Fibroblast of the conjunctiva (primary cell): ENCODE measurements around the gene ME3.
"Not testable (repeated sequence)": the region's sequence is repeated elsewhere in the genome, so short reads cannot be mapped to it uniquely, and the experiment has no call there.

ENCODE experiments used
- DNase-seq: peaks from one replicate; pipeline ENCODE4 v3.0.0-alpha.2; 2010; ENCODE audit warnings: low read depth

ME3 gene

DNA sequence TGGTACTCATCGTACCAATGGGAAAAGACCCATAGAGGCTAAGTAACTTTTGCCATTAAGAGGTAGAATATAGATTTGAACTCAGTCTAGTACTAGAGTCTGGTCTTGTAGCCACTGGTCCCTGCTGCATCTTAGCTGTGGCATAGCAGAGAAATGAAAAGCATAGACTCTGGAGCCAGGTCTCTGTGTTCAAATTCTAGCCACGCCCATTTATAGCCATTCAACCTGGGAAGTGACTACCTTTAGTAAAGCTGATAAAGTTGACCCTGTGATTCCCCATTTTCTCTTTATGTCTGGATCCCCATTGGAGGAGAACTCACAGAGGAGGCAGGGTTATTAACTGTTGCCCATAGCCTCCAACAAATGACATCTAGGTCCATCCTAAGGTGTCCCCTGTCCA is 113.6 kb downstream of the ME3 start:
- DNase-seq, result no peak

DNA sequence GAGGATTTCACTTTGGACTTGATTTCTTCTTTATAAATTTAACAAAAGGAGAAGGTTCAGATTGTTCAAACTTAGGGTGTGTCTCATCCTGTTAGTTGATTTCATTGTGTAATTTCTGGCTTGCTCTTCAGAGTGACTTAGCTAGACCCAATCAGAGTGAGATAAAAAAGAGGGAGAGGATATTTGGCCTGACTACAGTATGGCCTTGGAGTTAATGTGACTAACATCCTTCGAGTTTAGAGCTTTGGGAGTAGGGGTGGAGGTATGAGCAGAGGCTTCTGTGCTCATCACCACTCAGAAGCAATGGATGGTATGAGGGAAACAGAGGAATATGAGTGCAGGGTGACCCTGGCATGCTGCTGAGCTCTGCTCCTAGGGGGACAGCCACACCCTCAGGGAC is 114.2 kb downstream of the ME3 start:
- no peak for DNase-seq

DNA sequence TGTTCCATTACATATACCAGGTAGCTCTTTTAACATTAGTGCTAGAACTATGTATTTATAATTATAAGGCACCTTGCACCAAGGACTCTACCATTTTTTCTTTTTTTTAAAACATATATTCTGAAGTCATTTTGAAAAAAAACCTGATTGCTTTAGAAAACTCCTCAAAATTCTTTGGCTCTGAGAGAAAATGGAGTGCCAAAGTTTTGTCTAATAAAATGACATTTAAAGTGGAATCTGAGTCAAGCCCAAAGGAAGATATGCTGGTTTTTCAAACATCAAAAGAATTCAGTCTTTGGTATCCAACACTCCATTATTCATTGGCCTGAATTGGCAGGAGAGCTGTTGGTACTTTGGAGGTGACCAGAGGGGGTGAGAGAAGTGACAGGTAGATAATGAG is 116.5 kb downstream of the ME3 start:
- DNase-seq, result no peak

DNA sequence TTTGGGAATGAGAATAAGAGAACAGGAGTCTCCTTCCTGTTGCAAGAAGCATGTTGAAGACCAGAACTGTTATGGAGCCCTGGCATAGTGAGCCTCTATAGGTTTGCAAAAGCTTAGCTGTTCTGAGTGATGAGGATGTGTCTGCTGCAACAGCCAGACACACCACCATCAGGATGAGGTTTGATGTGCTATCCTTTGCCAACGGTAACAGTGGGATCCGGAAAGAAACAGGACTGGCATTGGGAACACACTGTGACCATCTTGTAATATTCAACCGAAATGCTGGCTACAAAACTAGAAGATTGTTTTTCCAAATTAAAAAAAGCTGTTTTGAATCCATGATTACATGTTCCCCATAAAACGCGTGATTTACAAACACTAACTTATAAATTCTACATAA is 117.0 kb downstream of the ME3 start:
- no peak for DNase-seq

DNA sequence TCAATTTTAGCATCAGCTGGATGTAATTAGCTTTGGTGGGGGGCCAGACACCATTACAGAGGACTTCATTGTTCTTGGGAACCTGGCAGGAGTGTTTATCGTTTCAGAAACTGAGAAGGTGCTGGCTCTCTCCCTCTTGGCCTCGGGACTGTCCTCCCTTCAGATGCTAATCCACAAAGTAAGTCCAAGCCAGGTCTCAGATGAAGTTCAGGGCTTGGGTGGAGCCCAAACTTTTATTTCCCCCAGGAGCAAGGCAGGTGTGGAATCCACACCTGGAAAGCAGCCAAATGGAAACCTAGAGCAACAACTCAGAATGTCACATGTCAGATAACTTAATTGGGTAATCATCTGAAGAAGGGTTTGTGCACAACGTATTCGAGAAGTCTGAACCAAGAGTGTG is 119.2 kb downstream of the ME3 start:
- DNase-seq, result no peak

DNA sequence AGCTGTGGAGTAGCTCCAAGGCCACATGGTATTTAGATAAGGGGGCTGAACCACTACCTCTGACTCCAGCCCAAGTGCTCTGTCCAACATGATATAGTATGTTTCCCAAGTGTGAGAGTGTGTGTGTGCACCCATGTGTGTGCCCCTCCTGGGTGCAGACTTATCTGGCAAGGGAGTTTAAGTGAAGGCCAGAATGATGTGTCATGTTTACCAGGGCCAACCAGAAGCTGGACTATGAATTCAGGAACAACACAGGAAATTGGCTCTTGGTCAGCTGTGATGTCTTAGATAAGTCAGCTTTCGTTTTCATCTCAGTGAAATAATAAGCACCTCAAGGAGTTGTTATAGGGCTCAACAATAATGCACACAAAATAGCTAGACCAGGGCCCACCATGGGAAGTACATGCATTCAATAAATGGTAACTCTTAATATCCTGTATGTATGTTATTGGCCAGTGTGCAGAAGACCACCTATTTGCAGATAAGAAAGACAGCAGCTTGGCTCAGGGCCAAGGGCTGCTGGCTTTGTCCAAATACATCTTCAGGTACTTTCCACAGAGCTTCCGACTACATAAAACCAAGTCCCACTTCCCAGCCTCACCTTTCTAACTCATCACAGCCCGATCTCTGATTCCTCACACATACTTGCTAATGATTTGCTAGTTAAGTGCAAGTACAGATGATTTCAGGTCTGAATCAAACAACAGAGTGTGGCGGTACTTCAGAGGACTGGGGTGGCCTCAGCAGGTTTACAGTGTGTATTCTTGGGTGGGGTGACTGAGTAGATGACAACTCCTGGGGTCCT is 120.9 kb downstream of the ME3 start:
- peak; percentile 80 for DNase-seq

DNA sequence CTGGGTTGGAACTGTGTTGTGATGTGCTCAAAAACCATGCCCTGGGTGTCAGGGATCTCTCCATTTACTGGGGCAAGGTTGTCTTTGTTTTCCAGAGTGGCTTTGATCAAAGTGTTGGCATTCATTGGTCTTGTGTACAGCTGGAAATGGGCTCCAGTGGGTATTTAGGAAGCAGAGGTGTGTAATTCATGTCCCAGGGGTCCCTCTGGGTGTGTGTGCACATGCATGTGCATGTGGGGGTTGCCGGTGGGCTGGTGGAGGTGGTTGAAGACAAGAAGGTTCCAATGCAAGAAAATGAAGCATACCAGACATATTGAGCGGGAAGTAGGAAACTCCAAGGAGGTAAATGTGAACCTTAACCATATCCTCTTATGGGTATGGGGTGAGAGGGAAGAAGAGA is 121.7 kb downstream of the ME3 start:
- no peak for DNase-seq

DNA sequence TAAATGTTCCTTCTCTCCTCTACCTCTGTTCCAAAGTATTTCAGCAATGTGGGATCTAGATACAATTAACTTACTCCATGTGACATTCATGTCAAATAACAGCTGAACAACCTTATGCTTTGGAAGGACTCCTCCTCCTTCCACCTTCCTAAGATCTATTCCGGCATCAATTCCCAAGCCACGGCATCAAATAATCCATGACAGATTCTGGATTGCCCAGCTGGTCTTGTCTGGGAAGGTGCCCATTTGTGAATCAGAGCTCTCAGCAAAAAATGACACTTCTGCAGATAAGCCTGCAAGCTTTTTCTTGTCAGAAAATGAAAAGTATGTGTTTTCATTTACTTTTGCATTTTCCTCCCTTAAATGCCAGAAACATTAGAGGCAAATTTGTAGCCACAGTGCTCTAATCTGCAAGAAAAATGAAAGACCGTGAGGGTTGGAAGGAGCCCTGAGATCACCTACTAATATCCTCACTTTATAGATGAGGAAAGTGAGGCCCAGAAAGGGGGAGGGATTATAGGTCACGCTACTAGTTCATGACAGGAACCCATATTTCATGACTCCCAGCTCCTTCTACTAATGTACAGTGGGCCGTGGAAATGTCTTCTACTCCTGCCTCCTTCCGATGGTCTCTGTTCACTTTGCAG is 124.0 kb downstream of the ME3 start:
- no peak for DNase-seq

DNA sequence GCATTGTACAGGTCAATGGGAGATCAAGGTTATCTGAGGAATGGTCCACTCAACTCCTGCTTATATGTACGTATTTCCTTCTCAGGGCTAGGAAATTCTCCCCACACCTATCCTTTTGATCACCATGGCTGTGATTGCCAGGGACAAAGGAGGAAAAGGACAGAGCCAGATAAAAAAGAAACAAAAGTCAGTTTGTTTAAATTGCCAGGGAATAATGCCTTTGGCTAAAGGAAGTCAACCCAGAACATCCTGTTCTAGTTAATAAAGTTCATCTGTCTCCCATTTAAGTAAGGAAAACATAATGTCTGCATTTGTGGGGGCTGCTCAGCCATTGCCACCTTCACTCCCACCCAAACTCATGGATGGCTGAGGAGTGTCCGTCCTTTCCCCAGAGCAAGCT is 124.7 kb downstream of the ME3 start:
- no peak for DNase-seq

DNA sequence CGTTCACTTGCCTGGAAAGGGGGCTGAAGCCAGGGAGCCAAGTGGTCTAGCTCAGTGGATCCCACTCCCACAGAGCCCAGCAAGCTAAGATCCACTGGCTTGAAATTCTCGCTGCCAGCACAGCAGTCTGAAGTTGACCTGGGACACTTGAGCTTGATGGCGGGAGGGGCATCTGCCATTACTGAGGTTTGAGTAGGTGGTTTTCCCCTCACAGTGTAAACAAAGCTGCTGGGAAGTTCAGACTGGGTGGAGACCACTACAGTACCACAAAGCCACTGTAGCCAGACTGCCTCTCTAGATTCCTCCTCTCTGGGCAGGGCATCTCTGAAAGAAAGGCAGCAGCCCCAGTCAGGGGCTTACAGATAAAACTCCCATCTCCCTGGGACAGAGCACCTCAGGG is 131.1 kb downstream of the ME3 start:
- DNase-seq, result not testable (repeated sequence)

DNA sequence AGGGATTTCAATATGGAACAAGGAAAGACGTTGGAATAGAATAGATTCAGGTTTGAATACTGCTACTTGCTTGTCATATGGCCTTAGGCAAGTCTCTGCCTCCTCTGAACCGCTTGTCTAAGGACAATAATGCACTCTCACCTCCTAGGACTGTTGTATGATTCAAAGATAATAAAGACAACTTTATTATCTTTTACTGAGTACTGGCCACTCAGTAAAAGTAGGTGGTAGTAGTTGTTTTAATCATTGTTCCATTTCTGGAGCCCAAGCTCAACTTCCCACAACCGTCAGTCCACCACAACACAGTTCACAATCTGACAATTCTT is 134.2 kb downstream of the ME3 start:
- no peak for DNase-seq

DNA sequence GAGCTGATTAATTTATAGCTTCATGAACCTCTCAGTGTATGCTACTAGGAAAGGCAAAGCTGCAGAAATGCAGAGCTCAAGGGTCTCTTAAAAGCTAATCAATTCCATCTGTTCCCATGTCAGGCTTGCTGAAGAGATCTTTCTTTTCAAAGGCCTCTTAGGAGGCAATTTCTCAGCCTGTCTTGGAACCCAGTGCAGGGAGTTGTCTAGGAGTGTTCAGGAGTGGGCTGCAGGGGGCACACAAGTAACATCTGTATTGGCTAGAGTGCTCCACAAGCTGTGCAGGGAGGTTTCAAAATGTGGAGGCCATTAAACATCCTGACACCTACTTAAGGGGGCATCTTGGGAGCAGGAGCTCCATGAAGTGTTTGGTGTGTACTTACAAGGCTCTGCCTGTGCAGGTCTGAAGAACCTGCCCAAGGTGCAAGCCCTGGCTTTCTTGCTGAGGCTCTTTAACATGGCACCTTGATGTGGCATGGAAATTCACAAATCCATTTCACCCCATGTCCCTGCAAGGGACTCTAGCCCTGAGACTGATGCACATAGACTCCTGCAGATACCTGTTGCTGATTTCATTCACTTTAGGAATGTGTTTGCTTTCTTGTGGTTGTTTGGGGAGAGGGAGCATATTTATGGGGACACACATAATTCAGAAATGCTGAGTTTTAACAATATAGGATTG is 134.7 kb downstream of the ME3 start:
- DNase-seq, result no peak

DNA sequence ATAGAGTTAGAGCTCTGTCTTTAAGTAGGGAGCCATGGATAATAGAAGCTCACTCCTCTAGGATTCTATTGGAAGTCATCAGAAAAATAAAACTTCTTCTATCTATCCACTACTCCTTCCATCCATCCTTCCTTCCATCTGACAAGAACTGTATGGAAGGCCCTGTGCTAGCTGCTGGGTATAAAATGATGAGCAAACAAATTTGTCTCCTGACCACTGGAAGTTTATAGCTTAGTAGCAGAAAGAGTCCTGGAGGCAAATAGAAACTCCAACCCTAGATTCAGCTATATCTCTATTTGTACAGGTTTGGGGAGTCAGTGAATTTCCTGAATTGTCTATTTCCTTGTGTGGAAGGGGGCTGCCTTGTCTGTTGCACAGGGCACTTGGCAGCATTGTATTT is 136.6 kb downstream of the ME3 start:
- DNase-seq, result no peak

DNA sequence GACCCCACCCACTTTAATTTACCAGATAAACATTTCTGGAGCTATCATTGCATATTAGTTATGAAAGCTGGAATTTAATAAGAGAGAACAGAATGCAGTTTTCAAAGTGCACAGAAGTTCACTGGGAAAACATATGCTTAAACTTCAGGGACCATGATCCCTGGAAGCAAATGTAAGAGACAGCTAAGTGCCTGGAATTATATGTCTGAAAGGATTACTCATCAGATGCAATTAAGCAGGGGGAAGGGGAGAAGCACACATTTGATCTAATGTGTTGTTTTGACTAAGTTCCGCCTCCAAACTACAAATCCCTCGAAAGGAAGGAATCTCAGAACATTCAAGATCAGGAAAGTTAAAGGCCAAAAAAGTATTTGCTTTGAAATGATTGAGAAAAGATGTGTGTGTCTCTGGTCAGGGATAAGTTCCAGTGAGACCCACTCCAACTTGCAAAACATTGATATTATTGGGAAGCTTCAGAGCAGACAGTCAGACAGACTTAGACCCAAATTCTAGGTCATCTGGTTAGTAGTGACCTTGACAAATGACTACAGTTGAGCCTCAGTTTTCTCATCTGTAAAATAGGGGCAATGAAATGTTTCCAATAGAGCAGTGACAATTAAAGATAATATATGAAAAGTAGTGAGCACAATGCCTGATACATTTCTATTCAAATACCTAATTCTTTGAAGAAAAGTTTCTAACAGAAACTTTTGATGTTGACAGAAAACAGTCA is 147.6 kb downstream of the ME3 start:
- no peak for DNase-seq

DNA sequence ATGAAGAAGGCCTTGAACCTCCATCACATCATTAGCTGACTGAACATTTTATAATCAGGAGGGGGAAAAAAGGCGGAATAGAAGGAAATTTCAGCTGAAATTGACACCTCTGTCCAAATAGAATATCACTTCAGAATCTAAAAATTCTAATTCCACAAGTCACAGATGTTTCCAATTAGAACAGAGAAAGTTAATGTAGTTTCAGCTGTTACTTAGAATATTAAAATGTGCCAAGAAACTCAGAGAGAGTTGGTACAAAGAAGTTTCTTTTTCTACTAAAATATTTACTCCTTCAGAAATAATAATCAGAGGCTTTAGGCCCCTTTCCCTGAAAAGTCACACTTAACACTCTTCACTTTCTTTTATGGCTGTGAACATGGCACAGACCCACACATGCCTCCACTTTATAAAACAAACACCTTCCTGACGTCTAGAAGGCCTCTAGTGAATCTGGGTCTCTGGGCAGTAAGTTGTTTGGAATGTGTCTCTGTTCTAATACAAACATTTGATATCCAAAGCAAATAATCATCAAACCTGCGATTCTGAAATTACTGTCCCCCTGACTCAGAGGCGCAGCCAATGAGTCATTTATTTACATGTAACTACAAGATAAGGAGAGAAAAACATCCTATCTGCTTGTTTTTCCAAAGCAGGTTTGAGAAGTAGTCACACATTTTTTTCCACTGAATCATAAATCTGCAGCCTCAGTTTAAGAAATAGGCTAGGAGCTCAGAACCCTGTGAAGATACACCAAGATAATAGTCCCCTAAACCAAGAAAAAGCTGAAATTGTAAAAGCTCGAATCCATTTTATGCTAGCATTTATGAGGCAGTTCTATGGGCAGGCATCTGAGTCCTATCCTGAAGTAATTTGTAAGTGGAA is 148.4 kb downstream of the ME3 start:
- DNase-seq, result peak; percentile 45

DNA sequence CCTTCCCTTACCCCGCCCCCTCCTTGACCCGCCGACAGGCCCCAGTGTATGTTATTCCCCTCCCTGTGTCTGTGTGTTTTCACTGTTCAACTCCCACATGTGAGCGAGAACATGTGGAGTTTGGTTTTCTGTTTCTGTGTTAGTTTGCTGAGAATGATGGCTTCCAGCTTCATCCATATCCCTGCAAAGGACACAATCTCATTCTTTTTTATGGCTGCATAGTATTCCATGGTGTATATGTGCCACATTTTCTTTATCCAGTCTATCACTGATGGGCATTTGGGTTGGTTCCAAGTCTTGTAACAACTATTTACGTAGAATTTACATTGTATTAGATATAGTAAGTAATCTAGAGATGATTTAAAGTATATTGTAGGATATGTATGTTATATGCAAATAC is 149.9 kb downstream of the ME3 start:
- not testable (repeated sequence) for DNase-seq

DNA sequence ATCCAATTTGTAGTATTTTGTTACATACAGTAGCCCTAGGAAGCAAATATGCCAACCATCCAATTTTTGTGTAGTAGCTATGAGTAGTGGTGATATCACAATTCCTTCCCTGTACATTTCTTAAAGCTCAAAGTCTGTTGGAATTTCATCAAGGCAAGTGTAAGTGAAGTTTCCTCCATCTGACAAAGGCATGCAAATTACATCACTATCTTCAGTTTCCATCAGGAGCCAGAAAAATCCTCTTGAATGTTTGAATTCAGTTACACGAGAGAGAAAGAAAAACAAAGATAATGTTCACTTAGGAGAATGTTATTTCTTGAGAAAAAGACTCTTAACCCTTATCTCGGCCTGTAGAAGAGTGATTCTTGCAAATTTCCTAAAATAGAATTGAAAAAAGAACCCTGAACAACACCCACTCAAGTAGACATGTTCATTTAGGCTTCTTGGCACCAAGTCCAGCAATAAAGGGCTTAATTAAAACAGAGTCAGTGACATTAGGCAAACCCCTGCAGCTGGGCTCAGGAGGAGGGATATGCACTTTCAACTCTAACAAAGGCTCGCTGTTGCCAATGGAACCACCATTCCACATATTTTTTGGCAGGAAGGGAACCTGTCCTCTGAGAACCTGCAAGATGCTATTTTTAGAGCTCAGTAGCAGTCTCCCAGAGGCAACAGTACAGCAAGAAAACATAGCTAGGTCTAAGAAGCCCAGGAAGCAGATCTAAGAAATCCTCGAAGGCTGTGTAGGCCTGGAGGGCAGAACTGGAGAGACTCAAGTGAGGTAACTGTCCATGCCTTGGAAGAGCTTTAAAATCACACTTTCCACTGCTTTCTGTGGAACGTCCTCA is 153.1 kb downstream of the ME3 start:
- peak; percentile 47 for DNase-seq

DNA sequence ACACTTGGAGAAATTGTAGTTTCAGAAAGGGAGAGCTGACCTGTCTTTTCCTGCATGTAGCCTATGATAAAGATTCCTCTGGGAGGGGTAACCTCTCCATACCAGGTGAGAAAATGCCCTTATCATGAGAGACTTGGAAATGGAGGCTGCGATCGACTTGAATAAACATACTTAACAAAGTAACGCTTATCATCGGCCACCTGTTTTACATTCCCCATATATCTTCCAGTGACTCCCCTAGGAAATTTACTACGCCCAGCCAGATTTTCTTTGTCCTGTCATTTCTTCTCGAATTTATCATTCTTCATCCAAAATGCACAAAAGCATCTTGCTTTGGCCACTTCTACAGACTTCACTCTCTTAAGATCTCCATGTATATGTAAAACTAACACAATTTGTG is 154.2 kb downstream of the ME3 start:
- DNase-seq, result no peak

DNA sequence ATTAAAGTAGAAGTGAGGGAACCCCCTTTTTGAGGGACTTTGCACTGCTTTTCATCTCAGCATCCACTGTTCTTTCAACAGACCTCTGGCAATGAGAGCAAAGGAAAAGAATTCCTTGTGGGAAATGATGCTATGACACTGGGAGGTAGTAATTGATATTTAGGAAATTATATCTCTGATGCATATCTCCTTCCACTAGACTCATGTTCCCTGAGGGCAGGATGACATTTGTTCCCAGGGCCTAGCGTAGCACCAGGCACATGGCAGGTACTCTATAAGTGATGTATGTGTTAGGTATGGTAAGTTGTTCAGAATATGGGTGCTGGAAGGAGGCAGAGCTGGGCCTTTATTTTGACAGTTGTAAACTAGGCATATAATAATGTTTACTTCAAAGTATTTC is 154.9 kb downstream of the ME3 start:
- no peak for DNase-seq

DNA sequence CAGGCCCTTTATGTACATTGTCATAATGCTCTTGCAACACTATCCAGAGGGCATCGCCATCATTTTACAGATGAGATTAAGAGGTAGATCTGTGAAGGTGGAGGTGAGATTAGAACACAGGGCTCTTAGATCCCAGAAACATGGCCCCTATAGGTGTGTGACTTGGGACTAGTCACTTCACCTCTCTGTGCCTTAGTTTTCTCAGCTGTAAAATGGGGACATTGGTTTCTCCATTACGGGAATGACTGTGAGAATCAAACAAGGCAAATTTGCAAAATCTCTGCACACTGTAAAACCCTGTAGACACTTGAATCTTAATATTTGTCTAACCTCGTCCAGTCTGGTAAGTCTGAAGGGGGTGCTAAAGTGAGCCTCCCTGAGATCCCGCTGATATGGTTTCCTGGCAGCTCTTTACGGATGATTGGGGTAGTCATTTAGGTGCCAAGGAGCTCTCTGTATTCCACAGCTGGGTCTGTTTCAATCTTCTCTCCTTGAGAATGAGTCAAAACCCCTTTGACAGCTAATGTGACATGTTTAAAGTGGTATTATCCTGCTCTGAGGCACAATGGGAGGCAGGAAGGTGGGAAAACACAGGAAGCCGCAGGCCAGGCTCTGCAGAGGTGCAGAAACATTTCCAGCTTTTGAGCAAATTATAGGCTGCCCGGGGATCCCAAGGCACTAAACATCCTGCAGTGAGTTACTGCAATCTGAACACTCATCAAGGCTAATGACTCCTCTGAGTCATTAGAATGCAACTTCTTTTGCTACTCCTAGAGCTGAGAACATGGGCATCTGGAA is 156.9 kb downstream of the ME3 start:
- DNase-seq, result no peak
